Ishikawa (cell line): ENCODE results near the gene AP5Z1.

ENCODE experiments used
- CEBPB ChIP-seq: IDR thresholded peaks from 2 replicates; pipeline ENCODE4 v1.6.1; 2012
- CREB1 ChIP-seq: IDR thresholded peaks from 2 replicates; pipeline ENCODE4 v1.6.1; 2012; ENCODE audit warnings: low read depth
- EGR1 ChIP-seq: IDR thresholded peaks from 2 replicates; pipeline ENCODE4 v1.6.1; 2012
- EP300 ChIP-seq: IDR thresholded peaks from 2 replicates; pipeline ENCODE4 v1.6.1; 2012; ENCODE audit warnings: borderline replicate concordance
- FOXM1 ChIP-seq: IDR thresholded peaks from 2 replicates; pipeline ENCODE4 v1.6.1; 2012; ENCODE audit warnings: low read depth, borderline replicate concordance
- MAX ChIP-seq: IDR thresholded peaks from 2 replicates; pipeline ENCODE4 v1.6.1; 2012
- NFIC ChIP-seq: IDR thresholded peaks from 2 replicates; pipeline ENCODE4 v1.6.1; 2012
- RAD21 ChIP-seq: IDR thresholded peaks from 2 replicates; pipeline ENCODE4 v1.6.1; 2012; ENCODE audit warnings: low read depth
- REST ChIP-seq: IDR thresholded peaks from 2 replicates; pipeline ENCODE4 v1.6.1; 2012; ENCODE audit warnings: low read depth, mild to moderate bottlenecking
- TAF1 ChIP-seq: IDR thresholded peaks from 2 replicates; pipeline ENCODE4 v1.6.1; 2012; ENCODE audit warnings: low read depth, mild to moderate bottlenecking
- TCF12 ChIP-seq: IDR thresholded peaks from 2 replicates; pipeline ENCODE4 v1.6.1; 2012; ENCODE audit warnings: low read depth
- TEAD4 ChIP-seq: IDR thresholded peaks from 2 replicates; pipeline ENCODE4 v1.6.1; 2012
- USF1 ChIP-seq: IDR thresholded peaks from 2 replicates; pipeline ENCODE4 v1.6.1; 2012
- YY1 ChIP-seq: IDR thresholded peaks from 2 replicates; pipeline ENCODE4 v1.6.1; 2012; ENCODE audit warnings: low read depth
- ZBTB7A ChIP-seq: IDR thresholded peaks from 2 replicates; pipeline ENCODE4 v1.6.1; 2012; ENCODE audit warnings: low read depth

Gene AP5Z1

GRCh38 chr7:4782333-4783291, 7.2 kb downstream of the AP5Z1 start:
- TF ChIP-seq ZBTB7A: no peak
- no peak for TF ChIP-seq MAX
- no peak for TF ChIP-seq EP300
- TF ChIP-seq TCF12: no peak
- no peak for TF ChIP-seq FOXM1
- TF ChIP-seq REST: no peak
- TF ChIP-seq RAD21: no peak
- no peak for TF ChIP-seq CEBPB
- no peak for TF ChIP-seq YY1
- no peak for TF ChIP-seq EGR1
- TF ChIP-seq USF1: no peak
- no peak for TF ChIP-seq NFIC
- TF ChIP-seq CREB1: no peak
- TF ChIP-seq TEAD4: no peak
- no peak for TF ChIP-seq TAF1

GRCh38 chr7:4783292-4783652, 7.8 kb downstream of the AP5Z1 start:
- TF ChIP-seq MAX: no peak
- TF ChIP-seq EP300: no peak
- no peak for TF ChIP-seq TEAD4
- no peak for TF ChIP-seq CREB1
- TF ChIP-seq ZBTB7A: no peak
- TF ChIP-seq REST: no peak
- TF ChIP-seq TCF12: no peak
- no peak for TF ChIP-seq CEBPB
- no peak for TF ChIP-seq TAF1
- TF ChIP-seq FOXM1: no peak
- no peak for TF ChIP-seq YY1
- no peak for TF ChIP-seq EGR1
- TF ChIP-seq RAD21: no peak
- TF ChIP-seq NFIC: no peak
- TF ChIP-seq USF1: no peak

GRCh38 chr7:4783762-4784351, 8.4 kb downstream of the AP5Z1 start:
- TF ChIP-seq NFIC (no peak), REST (no peak), ZBTB7A (no peak), MAX (no peak), TAF1 (no peak), YY1 (no peak), EGR1 (no peak), USF1 (no peak), FOXM1 (no peak), EP300 (no peak), CREB1 (no peak), RAD21 (no peak), TCF12 (no peak), CEBPB (no peak), TEAD4 (no peak)
